T1000 (cell line): ENCODE results near the gene URB1.
A peak's percentile ranks its signal among the peaks of the same experiment; 100 is the strongest.
"Not testable (repeated sequence)": the region's sequence is repeated elsewhere in the genome, so short reads cannot be mapped to it uniquely, and the experiment has no call there.

Source experiments
- DNase-seq: peaks from one replicate; lab custom pipeline; 2025; ENCODE audit warnings: mixed read lengths; lab: John Stamatoyannopoulos, UW

The URB1 gene

DNA sequence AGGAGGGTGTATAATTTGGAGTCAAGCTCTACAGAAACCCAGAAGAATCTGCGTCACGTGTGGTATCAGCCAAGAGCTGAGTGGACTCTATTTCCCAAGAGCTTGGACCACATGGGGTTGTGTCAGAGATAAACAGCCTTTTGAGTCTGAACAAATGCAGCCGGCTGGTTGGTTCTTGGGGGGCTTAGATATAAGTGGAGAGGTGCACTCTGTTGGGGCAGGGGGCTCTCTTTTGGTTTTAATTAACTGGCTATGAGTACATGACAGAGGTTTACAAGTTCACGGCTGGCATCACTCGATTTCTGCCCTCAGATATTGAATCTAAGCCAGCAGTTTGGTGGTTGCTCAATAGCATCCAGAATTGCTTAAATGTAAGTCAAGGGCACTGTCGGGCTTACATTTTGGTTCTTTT, 94.7 kb downstream of the URB1 start:
- DNase-seq: no peak

DNA sequence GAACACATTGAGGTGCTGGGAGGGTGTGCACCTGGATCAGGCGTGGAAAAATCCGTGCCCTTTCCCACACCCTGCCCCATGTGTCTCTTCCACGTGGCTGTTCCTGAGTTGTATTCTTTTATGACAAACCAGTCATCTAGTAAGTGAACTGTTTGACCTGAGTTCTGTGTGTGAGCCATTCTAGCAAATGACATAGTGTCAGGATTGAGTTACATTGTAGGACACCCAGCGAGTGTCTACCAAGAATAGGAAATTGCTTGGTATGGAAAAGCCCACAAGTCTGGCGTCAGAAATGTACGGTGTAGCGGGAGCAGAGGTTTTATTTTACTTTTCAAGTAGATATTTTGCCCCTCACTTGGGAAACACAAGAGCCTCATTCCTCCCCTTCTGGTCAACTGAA, 95.4 kb downstream of the URB1 start:
- DNase-seq: no peak

DNA sequence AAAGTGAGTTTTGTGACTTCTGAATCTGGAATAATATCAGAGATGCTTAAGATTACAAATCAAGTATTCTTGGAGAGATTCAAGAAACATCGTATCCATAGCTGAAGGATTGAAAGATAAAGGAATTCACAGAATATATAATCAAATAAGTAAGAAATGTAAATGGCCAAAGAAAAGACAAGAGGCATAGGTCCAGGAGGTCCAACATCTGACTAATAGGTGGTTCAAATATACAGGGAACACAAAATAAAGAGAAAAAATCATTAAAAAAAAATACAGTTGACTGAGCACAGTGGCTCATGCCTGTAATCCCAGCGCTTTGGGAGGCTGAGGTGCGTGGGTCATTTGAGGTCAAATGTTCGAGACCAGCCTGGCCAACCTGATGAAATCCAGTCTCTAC, 107.3 kb downstream of the URB1 start:
- no peak for DNase-seq

DNA sequence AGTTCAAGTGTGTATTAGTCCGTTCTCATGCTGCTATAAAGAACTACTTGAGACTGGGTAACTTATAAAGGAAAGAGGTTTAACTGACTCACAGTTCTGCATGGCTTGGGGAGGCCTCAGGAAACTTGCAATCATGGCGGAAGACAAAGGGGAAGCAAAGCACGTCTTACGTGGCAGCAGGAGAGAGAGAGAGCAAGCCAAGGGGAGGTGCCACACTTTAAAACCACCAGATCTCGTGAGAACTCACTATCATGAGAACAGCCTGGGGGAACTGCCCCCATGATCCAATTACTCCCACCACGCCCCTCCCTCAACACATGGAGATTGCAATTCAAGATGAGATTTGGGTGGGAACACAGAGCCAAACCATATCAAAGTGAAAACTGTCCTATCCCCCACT, 109.8 kb downstream of the URB1 start:
- DNase-seq: no peak

DNA sequence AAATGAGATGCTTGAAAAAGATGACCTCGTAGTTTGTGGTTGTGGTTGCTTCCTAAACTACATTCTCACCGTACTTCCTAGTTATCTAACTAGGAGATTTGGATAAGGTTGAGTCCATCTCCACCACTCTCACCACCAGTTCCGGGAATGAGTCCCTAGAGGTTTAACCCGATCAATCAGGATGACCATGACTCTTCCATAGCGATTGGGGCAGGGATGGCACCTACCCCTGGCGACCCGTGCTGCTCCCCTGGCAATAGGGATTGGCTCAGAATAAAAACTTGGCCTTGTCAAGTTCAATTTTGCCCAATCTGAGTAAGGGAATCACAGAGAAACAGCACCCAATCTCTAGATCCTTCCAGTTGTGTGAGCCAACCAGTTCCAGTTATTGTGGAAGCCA, 111.3 kb downstream of the URB1 start:
- DNase-seq: no peak

DNA sequence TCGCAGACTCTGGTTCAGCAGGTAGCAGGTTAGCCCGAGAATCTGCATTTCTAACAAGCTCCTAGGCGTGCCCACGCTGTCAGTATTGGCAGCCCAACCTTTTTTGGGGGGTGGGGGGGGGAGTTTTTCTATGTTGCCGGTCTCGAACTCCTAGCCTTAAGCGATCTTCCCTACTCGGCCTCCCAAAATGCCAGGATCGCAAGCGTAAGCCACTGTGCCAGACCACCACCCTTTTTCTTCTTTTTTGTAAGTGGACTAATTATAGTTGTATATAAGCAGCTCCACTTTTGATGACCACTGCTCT, 113.5 kb downstream of the URB1 start:
- DNase-seq: no peak

DNA sequence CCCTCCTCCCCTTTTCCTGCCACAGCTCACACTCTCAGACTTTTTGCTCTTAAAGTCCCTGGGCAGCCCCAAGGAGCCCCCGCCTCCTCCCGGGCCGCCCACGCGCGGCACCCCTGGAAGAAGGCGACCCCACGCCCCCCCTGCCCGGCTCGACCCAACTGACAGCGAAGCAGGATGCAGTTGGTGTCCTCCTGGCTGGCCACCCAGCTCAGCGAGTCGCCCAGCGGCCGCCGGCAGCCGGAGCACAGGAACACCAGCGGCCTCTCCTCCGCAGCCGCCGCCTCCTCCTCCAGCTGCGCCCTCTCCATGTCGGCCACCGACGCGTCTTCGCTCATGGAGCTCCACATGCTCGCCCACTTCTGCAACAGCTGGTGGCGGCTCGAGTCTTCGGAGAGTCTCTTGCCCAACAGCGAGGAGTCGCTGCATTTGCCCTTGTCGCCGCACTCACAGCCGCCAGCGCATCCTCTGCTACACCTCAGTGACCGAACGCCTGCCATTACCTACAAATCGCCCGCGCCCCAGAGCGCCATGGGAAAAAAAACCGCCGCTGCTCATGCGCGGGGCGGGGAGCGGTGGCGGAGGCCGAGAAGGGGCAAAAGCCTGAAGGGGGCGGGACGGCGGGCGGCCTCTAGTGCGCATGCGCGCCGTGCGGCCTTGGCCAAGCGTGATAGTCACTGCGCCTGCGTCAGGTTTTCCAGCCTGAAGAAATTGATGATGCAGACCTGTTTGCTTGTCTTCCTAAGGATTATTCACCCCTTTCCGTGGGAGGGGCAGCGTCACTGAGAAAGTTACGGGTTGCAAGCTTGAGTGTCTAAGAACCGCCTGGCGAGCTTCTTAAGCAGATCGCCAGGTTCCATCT, 114.1 kb downstream of the URB1 start, which contains the start of gene MIS18A:
Gene MIS18A, minus strand, starts transcription at position 532 of the 859 bp plus-strand sequence. Its CDS starts 35 bp downstream, at position 497.
- DNase-seq: peak; percentile 98

DNA sequence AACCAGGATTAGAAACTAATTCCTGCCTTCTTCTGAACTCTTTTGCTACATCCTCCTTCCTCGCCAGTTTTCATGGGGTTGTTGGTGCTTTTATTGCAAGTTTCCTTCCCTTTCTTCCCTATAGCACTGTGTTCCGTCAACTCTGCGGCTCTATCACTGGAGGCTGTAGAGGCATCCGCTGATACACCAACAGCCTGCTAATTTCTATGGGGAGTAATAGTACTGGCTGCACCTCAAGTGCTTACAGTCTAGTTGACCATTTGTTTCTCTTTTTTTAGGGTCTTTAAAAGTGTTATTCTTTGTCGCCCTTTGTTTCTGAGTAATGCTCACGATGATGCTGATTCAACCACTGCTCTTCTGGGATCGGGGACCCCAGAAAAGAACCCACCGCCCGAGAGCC, 114.7 kb downstream of the URB1 start:
- no peak for DNase-seq

DNA sequence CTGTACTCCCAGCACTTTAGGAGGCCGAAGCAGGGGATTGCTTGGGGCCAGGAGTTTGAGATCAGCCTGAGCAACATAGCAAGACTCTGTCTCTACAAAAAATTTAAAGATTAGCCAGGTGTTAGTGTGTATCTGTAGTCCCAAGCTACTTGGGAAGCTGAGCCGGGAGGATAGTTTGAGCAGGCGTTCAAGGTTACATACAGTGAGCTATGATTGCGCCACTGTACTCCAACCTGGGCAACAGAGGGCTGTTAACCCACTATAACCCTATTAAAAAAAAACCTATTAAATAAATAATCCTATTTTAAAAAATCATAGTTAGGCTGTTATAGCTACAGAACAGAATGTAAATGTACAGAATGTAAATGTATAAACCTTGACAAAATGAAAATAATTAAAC, 116.1 kb downstream of the URB1 start:
- DNase-seq: no peak

DNA sequence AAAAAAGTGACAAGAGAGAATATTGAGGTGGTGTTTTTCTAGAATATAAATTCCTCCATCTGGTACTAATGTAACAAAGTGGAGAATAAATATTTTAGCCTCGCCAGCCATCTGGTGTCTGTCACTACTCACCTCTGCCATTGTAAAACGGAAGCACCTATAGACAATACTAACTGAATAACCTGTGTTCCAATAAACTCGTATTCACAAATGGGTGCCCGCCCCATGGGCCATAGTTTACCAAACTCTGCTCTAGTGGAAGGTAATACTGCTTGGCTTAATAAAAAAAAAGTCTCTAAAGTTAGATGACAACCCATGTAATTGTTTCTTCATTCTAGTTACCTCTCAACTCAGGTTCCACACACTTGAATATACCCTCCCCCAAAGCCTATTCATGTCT, 122.1 kb downstream of the URB1 start:
- DNase-seq: no peak

DNA sequence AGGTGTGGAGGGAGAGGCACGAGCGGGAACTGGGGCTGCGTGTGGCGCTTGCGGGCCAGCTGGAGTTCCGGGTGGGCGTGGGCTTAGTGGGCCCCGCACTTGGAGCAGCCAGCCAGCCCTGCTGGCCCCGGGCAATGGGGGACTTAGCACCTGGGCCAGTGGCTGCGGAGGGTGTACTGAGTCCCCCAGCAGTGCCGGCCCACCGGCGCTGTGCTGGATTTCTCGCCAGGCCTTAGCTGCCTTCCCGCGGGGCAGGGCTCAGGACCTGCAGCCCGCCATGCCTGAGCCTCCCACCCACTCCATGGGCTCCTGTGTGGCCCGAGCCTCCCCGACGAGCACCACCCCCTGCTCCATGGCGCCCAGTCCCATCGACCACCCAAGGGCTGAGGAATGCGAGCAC, 127.5 kb downstream of the URB1 start:
- DNase-seq: not testable (repeated sequence)

DNA sequence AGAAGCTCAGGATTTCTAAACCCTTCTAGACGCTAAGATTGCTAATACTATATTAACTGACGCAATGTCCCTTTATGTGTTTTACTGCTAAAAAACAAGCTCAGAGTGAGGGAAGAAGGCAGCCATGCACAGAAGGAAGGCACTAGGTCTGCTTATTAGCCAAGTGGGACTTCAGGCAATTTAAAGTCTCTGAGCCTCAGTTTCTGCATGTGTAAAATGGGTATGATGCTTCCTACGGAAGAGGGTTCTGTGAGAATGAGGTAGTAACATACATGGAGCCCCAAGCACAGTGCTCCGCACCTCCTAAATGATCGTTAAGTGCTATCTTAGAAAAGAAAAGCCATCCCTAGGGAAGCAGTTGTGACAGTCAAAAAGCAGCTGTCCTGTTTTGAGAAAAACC, 130.9 kb downstream of the URB1 start:
- no peak for DNase-seq
